IMR-90 (cell line): Measurements from ENCODE around the gene CACNA1G. TPM values are rescaled to one million over a fixed set of nuclear protein-coding genes. Genes with fewer than 3 reads are reported as not detected.

Source experiments
- ATAC-seq: fragments of 200-7000 bp; cut with Tn5 transposase; 2 replicates; pipeline ENCODE4 v1.9.1; 2020; ENCODE audit warnings: low read depth, mild to moderate bottlenecking, moderate library complexity
- BruUV-seq: library from RNA; stranded (reverse); fragments of 400-500 nt; replicated peaks from 2 replicates; lab custom pipeline; 2021; lab: Mats Ljungman, UMichigan
- CTCF ChIA-PET: fragments of 300-600 bp; formaldehyde crosslinking; extraction: SDS; loops from one replicate; lab custom pipeline; 2021; ENCODE audit warnings: antibody characterized with exemption; lab: Yijun Ruan, JAX
- POLR2A ChIA-PET: fragments of 300-600 bp; sonication (Branson Sonifier 250); formaldehyde crosslinking; loops from one replicate; lab custom pipeline; 2022; ENCODE audit warnings: antibody characterized with exemption; ENCODE audit not compliant: unreplicated experiment; lab: Charles Lee
- DNase-seq: peaks from one replicate; pipeline ENCODE4 v3.0.0; 2013
- H2AFZ ChIP-seq: replicated peaks from 2 replicates; pipeline ENCODE3; 2013; ENCODE audit warnings: low read length, mild to moderate bottlenecking; ENCODE audit not compliant: poor library complexity
- H2AK5ac ChIP-seq: 2 replicates; pipeline ENCODE4 v1.6.1; 2013; ENCODE audit warnings: low read depth, low read length, inconsistent platforms
- H2AK9ac ChIP-seq: replicated peaks from 2 replicates; pipeline ENCODE3; 2013; ENCODE audit warnings: mild to moderate bottlenecking, low read depth, low read length, moderate library complexity; ENCODE audit not compliant: poor library complexity
- H2BK120ac ChIP-seq: 2 replicates; pipeline ENCODE4 v1.6.1; 2013; ENCODE audit warnings: low read depth, low read length, inconsistent platforms
- H2BK15ac ChIP-seq: 3 replicates; pipeline ENCODE4 v1.6.1; 2013; ENCODE audit warnings: low read depth, low read length, inconsistent platforms
- H2BK20ac ChIP-seq: 2 replicates; pipeline ENCODE4 v1.6.1; 2013; ENCODE audit warnings: low read depth, mild to moderate bottlenecking, inconsistent platforms, low read length, moderate library complexity
- H2BK5ac ChIP-seq: 2 replicates; pipeline ENCODE4 v1.6.1; 2013; ENCODE audit warnings: mild to moderate bottlenecking, low read depth, low read length, inconsistent platforms; ENCODE audit not compliant: poor library complexity, severe bottlenecking
- H3K14ac ChIP-seq: replicated peaks from 2 replicates; pipeline ENCODE4 v1.6.1; 2013; ENCODE audit warnings: low read depth, low read length, inconsistent platforms
- H3K18ac ChIP-seq: 2 replicates; pipeline ENCODE4 v1.6.1; 2013; ENCODE audit warnings: low read depth, low read length, control low read depth
- H3K23ac ChIP-seq: 2 replicates; pipeline ENCODE4 v1.6.1; 2013; ENCODE audit warnings: low read depth, low read length, inconsistent platforms
- H3K27ac ChIP-seq: 2 replicates; pipeline ENCODE4 v1.5.1; 2013; ENCODE audit warnings: mild to moderate bottlenecking, control low read depth, low read length; ENCODE audit not compliant: insufficient read depth
- H3K27me3 ChIP-seq: 2 replicates; pipeline ENCODE4 v1.6.1; 2013; ENCODE audit warnings: low read length; ENCODE audit not compliant: control insufficient read depth, insufficient read depth
- H3K36me3 ChIP-seq: 2 replicates; pipeline ENCODE4 v1.6.1; 2013; ENCODE audit warnings: low read length, mixed read lengths; ENCODE audit not compliant: control insufficient read depth, insufficient read depth
- H3K4ac ChIP-seq: 2 replicates; pipeline ENCODE4 v1.6.1; 2013; ENCODE audit warnings: low read depth, low read length, inconsistent platforms
- H3K4me1 ChIP-seq: 2 replicates; pipeline ENCODE4 v1.6.1; 2013; ENCODE audit warnings: low read length, mixed read lengths; ENCODE audit not compliant: control insufficient read depth, insufficient read depth
- H3K4me2 ChIP-seq: 2 replicates; pipeline ENCODE4 v1.6.1; 2013; ENCODE audit warnings: low read depth, mild to moderate bottlenecking, control low read depth, low read length, moderate library complexity
- H3K4me3 ChIP-seq: 2 replicates; pipeline ENCODE4 v1.5.1; 2013; ENCODE audit warnings: low read depth, mild to moderate bottlenecking, control low read depth, low read length, moderate library complexity; ENCODE audit not compliant: insufficient read depth
- H3K56ac ChIP-seq: 2 replicates; pipeline ENCODE4 v1.6.1; 2013; ENCODE audit warnings: low read length, inconsistent platforms; ENCODE audit not compliant: insufficient read depth; ENCODE audit errors: extremely low read depth
- H3K79me1 ChIP-seq, 2 experiments: 2 replicates each; pipeline ENCODE4 v1.6.1; 2013; ENCODE audit warnings: low read length in 2 of 2, inconsistent platforms in 1 of 2, low read depth in 1 of 2
- H3K9ac ChIP-seq: 2 replicates; pipeline ENCODE4 v1.6.1; 2013; ENCODE audit warnings: low read depth, low read length, control low read depth
- H3K9me1 ChIP-seq: 2 replicates; pipeline ENCODE4 v1.6.1; 2013; ENCODE audit warnings: low read length, inconsistent platforms; ENCODE audit not compliant: insufficient read depth
- H3K9me3 ChIP-seq: 2 replicates; pipeline ENCODE4 v1.6.1; 2013; ENCODE audit warnings: low read length; ENCODE audit not compliant: control insufficient read depth, insufficient read depth
- H4K20me1 ChIP-seq: 2 replicates; pipeline ENCODE4 v1.6.1; 2013; ENCODE audit warnings: low read length, inconsistent platforms; ENCODE audit not compliant: insufficient read depth
- H4K5ac ChIP-seq: 2 replicates; pipeline ENCODE4 v1.6.1; 2013; ENCODE audit warnings: mild to moderate bottlenecking, low read depth, low read length, control low read depth
- H4K8ac ChIP-seq, 2 experiments: 2 replicates each; pipeline ENCODE4 v1.6.1; 2013; ENCODE audit warnings: low read depth in 2 of 2, low read length in 2 of 2, control low read depth in 1 of 2, inconsistent platforms in 1 of 2
- H4K91ac ChIP-seq: 2 replicates; pipeline ENCODE4 v1.6.1; 2013; ENCODE audit warnings: low read depth, low read length, inconsistent platforms; ENCODE audit not compliant: insufficient read depth
- ELK1 ChIP-seq: fragments of 150-350 bp; IDR thresholded peaks from 2 replicates; pipeline ENCODE4 v1.6.1; 2016; ENCODE audit warnings: low read depth, mild to moderate bottlenecking, low read length, moderate library complexity, borderline replicate concordance
- MAFK ChIP-seq: IDR thresholded peaks from 2 replicates; pipeline ENCODE4 v1.6.1; 2012; ENCODE audit warnings: low read depth, low read length, improper control_type of control experiment
- NFE2L2 ChIP-seq: fragments of 150-350 bp; IDR thresholded peaks from 2 replicates; pipeline ENCODE4 v1.6.1; 2016; ENCODE audit warnings: low read depth, mild to moderate bottlenecking, low read length
- SMC3 ChIP-seq: fragments of 150-350 bp; IDR thresholded peaks from 2 replicates; pipeline ENCODE4 v1.6.1; 2016; ENCODE audit warnings: low read depth, mild to moderate bottlenecking, antibody characterized with exemption, low read length, moderate library complexity
- WGBS, 2 experiments: methylation state at CpG; one replicate each; pipeline versions ENCODE4 v1.1.5 to v1.1.7; 2013; ENCODE audit warnings: missing lambda C conversion rate in 2 of 2; ENCODE audit not compliant: insufficient read length in 1 of 2; ENCODE audit errors: extremely low coverage in 2 of 2; 5-methylcytosine and 5-hydroxymethylcytosine counted together
- dilution Hi-C: fragments of 300-500 bp; cut with HindIII; formaldehyde crosslinking; loops from one replicate; pipeline ENCODE4 v1.14.3; 2018; ENCODE audit warnings: low sequenced_read_pairs; ENCODE audit not compliant: unreplicated experiment
- in situ Hi-C: fragments of 300-500 bp; cut with MboI; formaldehyde crosslinking; loops from 3 replicates; pipeline ENCODE4 v1.14.3; 2019; ENCODE audit warnings: low sequenced_read_pairs, inconsistent platforms, mixed read lengths
- intact Hi-C: fragments of 100-400 bp; cut with micrococcal nuclease; formaldehyde crosslinking; loops from 2 replicates; pipeline ENCODE4 v1.10.0; 2022
- polyA plus RNA-seq, 3 experiments: library from polyadenylated mRNA; depleted of rRNA; stranded (reverse); fragments of >200 nt; gene quantifications; 2 replicates each; pipeline ENCODE4 v1.2.3, GENCODE V29; 2012; ENCODE audit warnings: low replicate concordance in 1 of 3
- total RNA-seq: library from RNA; depleted of rRNA; stranded (reverse); fragments of >200 nt; gene quantifications from 2 replicates; pipeline ENCODE4 v1.2.3, GENCODE V29; 2012

The CACNA1G gene
- total and polyA plus RNA-seq, 2 of the 4 experiments (the other 2 are of a cell fraction) = under 0.01 to 0.03 TPM

GRCh38 chr17:50642071-50642721, 81.7 kb downstream of the CACNA1G start:
- peak overlapping the region; percentile 70 for H2AK5ac ChIP-seq
- peak overlapping the region; percentile 48; the same call in 1 of the 2 replicates for H3K14ac ChIP-seq
- peak overlapping the region in 1 of 2 experiments; percentile 10; a peak in 2 of 4 replicates for H4K8ac ChIP-seq
- no peak for ATAC-seq
- no peak overlapping the region for H2BK5ac ChIP-seq
- in situ Hi-C loops = no loop called here
- H3K4ac ChIP-seq = peak overlapping the region; percentile 53
- no peak overlapping the region for H3K56ac ChIP-seq
- peaks cover 31% of the 10 kb centered on the region for H3K4me1 ChIP-seq
- no TSS peak for BruUV-seq
- TF ChIP-seq MAFK = no peak
- TF ChIP-seq SMC3 = no peak
- no peak for TF ChIP-seq NFE2L2
- TF ChIP-seq ELK1 = no peak
- H4K5ac ChIP-seq = no peak overlapping the region
- peaks cover 11% of the 10 kb centered on the region for H4K20me1 ChIP-seq
- no peak overlapping the region; the same call in 1 of the 2 replicates for H2BK20ac ChIP-seq
- H3K9me1 ChIP-seq = peaks cover 46% of the 10 kb centered on the region
- no peaks in the 10 kb centered on the region for H3K27me3 ChIP-seq
- peak overlapping the region; percentile 26; the same call in 1 of the 2 replicates for H2BK120ac ChIP-seq
- DNase-seq = no peak
- no peaks in the 10 kb centered on the region for H3K9me3 ChIP-seq
- H3K4me2 ChIP-seq = no peak overlapping the region
- intact Hi-C loops = no loop called here
- no peak overlapping the region for H2AFZ ChIP-seq
- POLR2A ChIA-PET = no interaction called here
- H2AK9ac ChIP-seq = peak overlapping the region; percentile 29
- H3K9ac ChIP-seq = no peak overlapping the region
- no peaks in the 10 kb centered on the region for H3K36me3 ChIP-seq
- dilution Hi-C loops = no loop called here
- 84% methylated on average over 10 of the region's 15 CpGs; no CpG with 5 or more reads in 1 of the 2 experiments for WGBS, 2 experiments
- H3K79me1 ChIP-seq = peaks cover 20 to 51% of the 10 kb centered on the region in 2 experiments; a peak in 3 of 4 replicates
- 0 out of 2 replicates have a peak overlapping the region, but pooled peaks have one; percentile 11 for H3K23ac ChIP-seq
- no peak overlapping the region for H3K4me3 ChIP-seq
- H4K91ac ChIP-seq = peak overlapping the region; percentile 32
- CTCF ChIA-PET = interaction anchor here (1.0 to 1.3 kb wide), 2 partner anchors 10 to 15 kb away, joined by 3 to 6 read pairs; no protein-coding TSS in a partner anchor
- no peak overlapping the region for H3K27ac ChIP-seq
- peak overlapping the region; percentile 48; the same call in 1 of the 3 replicates for H2BK15ac ChIP-seq
- no peak overlapping the region for H3K18ac ChIP-seq
